Mucosa of descending colon (tissue), 3 donors: ENCODE measurements around the gene CDC23. TPM values are rescaled to one million over a fixed set of nuclear protein-coding genes. Genes with fewer than 3 reads are reported as not detected.

Experiments used
- ATAC-seq: fragments of 200-7000 bp; cut with Tn5 transposase; one replicate; pipeline ENCODE4 v1.9.1; 2020; ENCODE audit warnings: mild to moderate bottlenecking, moderate library complexity
- DNase-seq, 3 donors: peaks; one replicate each; pipeline ENCODE4 v3.0.0-alpha.2; 2020
- H3K36me3 ChIP-seq: fragments of 200-600 bp; one replicate; pipeline ENCODE4 v1.8.0; 2021; ENCODE audit warnings: low read depth, mild to moderate bottlenecking
- H3K4me1 ChIP-seq: fragments of 200-600 bp; one replicate; pipeline ENCODE4 v1.8.0; 2021; ENCODE audit warnings: low read depth, mild to moderate bottlenecking
- H3K4me3 ChIP-seq: fragments of 200-600 bp; one replicate; pipeline ENCODE4 v1.8.0; 2021; ENCODE audit warnings: mild to moderate bottlenecking
- H3K9me3 ChIP-seq: fragments of 200-600 bp; one replicate; pipeline ENCODE4 v1.8.0; 2021; ENCODE audit warnings: mild to moderate bottlenecking
- CTCF ChIP-seq: fragments of 200-600 bp; IDR thresholded peaks from one replicate; pipeline ENCODE4 v1.8.0; 2022; ENCODE audit warnings: antibody characterized with exemption, mild to moderate bottlenecking
- intact Hi-C, 2 donors: fragments of 100-400 bp; cut with DNase I in 1 of 2; cut with micrococcal nuclease in 1 of 2; formaldehyde crosslinking; loops; one replicate each; pipeline versions ENCODE4 v1.11.0 to v1.11.1; 2022; cut with DNase I, micrococcal nuclease
- total RNA-seq, 3 donors: library from RNA; stranded (reverse); fragmentation: NEBNext Ultra II Directional in 2 of 3; extraction: Animal tissue kit (Norgen Biotek cat#: 25700) in 2 of 3; gene quantifications; one replicate each; pipeline versions ENCODE4 v1.2.1 to v1.2.4, GENCODE V29; 2021 to 2023
- donor health status: DM: no; HTN: no; CAD: no; lungs with moderate emphysema.
- donor health status: DM: no; HTN: no; CAD: no.
- donor health status: DM: no; HTN: yes; CAD: no.

CDC23 gene
- total RNA-seq, 3 donors from 2014 or later, result 19.3 to 22.2 (median 21.9) TPM

- Histone ChIP-seq H3K36me3 (no peaks in the 10 kb centered on the region), H3K9me3 (no peaks in the 10 kb centered on the region), H3K4me1 (peaks cover 6% of the 10 kb centered on the region), H3K4me3 (no peak overlapping the region)
- DNase-seq, result no peak
- no peak for TF ChIP-seq CTCF
- intact Hi-C loops, result no loop called here
- no peak for ATAC-seq
These were observed 33.7 kb upstream of the CDC23 start for GRCh38 chr5:138246822-138247221.

GRCh38 chr5:138246334-138246733, 33.2 kb upstream of the CDC23 start:
- no peaks in the 10 kb centered on the region for H3K9me3 ChIP-seq
- H3K4me1 ChIP-seq, result peaks cover 11% of the 10 kb centered on the region
- intact Hi-C loops, result no loop called here
- no peak overlapping the region for H3K4me3 ChIP-seq
- ATAC-seq (no peak), DNase-seq (no peak)
- no peaks in the 10 kb centered on the region for H3K36me3 ChIP-seq
- TF ChIP-seq CTCF, result no peak

- TF ChIP-seq CTCF, result no peak
- DNase-seq, result no peak
- Histone ChIP-seq H3K4me3 (no peak overlapping the region), H3K4me1 (peaks cover 11% of the 10 kb centered on the region), H3K36me3 (no peaks in the 10 kb centered on the region), H3K9me3 (no peaks in the 10 kb centered on the region)
- intact Hi-C loops, result no loop called here
- ATAC-seq, result no peak
These were observed 32.6 kb upstream of the CDC23 start for GRCh38 chr5:138245717-138246116.

- DNase-seq, result no peak
- intact Hi-C loops, result no loop called here
- H3K4me1 ChIP-seq, result peaks cover 11% of the 10 kb centered on the region
- H3K9me3 ChIP-seq, result no peaks in the 10 kb centered on the region
- no peak overlapping the region for H3K4me3 ChIP-seq
- no peaks in the 10 kb centered on the region for H3K36me3 ChIP-seq
- no peak for TF ChIP-seq CTCF
- no peak for ATAC-seq
These were observed 30.7 kb upstream of the CDC23 start for GRCh38 chr5:138243794-138244193.

- no peak for TF ChIP-seq CTCF
- Histone ChIP-seq H3K4me1 (peaks cover 11% of the 10 kb centered on the region), H3K9me3 (no peaks in the 10 kb centered on the region), H3K36me3 (no peaks in the 10 kb centered on the region), H3K4me3 (no peak overlapping the region)
- intact Hi-C loops, result no loop called here
- peak; percentile 6 to 46 (median 28) for DNase-seq
- peak; percentile 56 for ATAC-seq
These were observed 28.8 kb upstream of the CDC23 start for GRCh38 chr5:138241688-138242571.
